ENCODE results near the gene KRT86.

DNA sequence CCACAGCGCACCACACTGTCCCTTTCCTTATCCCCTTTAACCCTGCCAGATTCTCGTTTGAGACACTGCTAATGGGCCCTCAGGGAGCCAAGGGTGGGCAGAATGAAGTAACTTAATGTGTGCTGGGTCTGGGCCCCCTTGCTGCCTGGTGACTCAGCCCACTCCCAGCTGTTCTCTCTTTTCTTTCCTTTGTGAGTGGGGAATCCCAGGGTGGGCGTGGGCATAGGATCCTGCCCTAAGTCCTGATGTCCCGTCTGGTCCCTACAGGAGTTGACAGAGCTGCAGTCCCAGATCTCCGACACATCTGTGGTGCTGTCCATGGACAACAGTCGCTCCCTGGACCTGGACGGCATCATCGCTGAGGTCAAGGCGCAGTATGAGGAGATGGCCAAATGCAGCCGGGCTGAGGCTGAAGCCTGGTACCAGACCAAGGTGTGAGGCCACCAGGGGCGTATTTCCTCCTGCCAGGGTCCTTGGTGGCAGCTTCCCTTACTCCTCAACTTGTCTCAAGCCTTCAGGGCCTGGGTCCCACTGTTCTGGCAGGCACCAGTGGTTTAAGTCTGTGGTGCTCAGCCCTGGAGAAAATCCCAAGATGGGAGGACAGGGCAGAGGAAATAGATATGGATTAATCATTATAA is 33.1 kb upstream of the KRT86 start:
- TF ChIP-seq, protein P1, sequence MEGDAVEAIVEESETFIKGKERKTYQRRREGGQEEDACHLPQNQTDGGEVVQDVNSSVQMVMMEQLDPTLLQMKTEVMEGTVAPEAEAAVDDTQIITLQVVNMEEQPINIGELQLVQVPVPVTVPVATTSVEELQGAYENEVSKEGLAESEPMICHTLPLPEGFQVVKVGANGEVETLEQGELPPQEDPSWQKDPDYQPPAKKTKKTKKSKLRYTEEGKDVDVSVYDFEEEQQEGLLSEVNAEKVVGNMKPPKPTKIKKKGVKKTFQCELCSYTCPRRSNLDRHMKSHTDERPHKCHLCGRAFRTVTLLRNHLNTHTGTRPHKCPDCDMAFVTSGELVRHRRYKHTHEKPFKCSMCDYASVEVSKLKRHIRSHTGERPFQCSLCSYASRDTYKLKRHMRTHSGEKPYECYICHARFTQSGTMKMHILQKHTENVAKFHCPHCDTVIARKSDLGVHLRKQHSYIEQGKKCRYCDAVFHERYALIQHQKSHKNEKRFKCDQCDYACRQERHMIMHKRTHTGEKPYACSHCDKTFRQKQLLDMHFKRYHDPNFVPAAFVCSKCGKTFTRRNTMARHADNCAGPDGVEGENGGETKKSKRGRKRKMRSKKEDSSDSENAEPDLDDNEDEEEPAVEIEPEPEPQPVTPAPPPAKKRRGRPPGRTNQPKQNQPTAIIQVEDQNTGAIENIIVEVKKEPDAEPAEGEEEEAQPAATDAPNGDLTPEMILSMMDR (IDR thresholded peaks at IDR 0.05), result no peak
- TF ChIP-seq POLR2A (IDR thresholded peaks at IDR 0.05), result no peak

All from Peyer's patch (tissue), 4 donors.